GM10266 (cell line): ENCODE measurements around the gene MYMX.

Experiments
- DNase-seq: peaks from one replicate; pipeline ENCODE4 v3.0.0; 2012; ENCODE audit errors: extremely low spot score
- TF ChIP-seq, protein P1 (sequence below): IDR thresholded peaks from 2 replicates; pipeline ENCODE4 v1.5.1; 2012; ENCODE audit warnings: mild to moderate bottlenecking, low read depth; ENCODE audit not compliant: control insufficient read depth, insufficient read depth; ENCODE audit errors: missing control alignments

MYMX gene

DNA sequence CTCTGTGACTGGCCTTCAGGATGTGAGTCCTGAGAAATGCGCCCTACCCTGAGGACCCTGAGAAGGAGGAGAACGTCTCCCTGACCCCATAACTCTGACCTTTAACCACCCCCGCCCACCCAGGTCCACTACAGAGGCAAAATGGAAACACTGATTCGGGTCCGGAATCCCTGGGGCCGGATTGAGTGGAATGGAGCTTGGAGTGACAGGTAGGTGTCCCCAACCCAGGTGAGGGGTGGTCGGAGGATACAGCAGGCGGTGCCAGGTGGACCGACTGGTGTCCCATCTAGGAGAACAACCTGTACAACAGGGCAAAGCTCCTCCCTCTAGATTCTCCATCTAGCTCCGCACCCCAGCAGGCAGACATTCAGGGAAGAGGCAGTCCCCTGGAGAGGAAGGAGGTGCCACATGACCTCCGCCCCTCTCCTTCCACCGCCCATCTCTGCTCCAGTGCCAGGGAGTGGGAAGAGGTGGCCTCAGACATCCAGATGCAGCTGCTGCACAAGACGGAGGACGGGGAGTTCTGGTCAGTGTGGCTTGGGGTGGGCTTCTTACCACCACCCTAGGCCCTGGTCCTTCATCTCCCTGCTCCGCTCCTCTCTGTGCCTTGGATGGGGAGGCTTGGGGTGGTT is 40.5 kb upstream of the MYMX start:
- TF ChIP-seq, protein P1, sequence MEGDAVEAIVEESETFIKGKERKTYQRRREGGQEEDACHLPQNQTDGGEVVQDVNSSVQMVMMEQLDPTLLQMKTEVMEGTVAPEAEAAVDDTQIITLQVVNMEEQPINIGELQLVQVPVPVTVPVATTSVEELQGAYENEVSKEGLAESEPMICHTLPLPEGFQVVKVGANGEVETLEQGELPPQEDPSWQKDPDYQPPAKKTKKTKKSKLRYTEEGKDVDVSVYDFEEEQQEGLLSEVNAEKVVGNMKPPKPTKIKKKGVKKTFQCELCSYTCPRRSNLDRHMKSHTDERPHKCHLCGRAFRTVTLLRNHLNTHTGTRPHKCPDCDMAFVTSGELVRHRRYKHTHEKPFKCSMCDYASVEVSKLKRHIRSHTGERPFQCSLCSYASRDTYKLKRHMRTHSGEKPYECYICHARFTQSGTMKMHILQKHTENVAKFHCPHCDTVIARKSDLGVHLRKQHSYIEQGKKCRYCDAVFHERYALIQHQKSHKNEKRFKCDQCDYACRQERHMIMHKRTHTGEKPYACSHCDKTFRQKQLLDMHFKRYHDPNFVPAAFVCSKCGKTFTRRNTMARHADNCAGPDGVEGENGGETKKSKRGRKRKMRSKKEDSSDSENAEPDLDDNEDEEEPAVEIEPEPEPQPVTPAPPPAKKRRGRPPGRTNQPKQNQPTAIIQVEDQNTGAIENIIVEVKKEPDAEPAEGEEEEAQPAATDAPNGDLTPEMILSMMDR, result no peak
- no peak for DNase-seq

DNA sequence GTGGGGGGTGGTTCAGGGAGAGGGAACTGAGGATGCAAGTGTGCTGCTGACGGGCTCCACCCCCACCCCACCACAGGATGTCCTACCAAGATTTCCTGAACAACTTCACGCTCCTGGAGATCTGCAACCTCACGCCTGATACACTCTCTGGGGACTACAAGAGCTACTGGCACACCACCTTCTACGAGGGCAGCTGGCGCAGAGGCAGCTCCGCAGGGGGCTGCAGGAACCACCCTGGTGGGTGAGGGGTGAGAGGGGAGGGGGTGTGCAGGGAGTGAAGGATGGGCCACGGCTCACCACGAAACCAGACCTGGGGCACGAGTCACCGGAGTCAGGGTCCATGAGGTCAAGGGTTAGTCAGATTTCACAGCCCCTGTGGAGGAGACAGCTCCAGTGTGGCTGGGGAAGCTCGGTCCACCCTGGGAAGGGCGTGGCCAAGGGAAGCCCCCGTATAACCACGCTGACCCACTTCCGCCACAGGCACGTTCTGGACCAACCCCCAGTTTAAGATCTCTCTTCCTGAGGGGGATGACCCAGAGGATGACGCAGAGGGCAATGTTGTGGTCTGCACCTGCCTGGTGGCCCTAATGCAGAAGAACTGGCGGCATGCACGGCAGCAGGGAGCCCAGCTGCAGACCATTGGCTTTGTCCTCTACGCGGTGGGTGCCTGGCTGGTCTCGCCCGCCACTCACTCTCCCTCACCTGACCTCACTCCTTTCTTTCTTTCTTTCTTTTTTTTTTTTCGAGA is 39.8 kb upstream of the MYMX start:
- TF ChIP-seq, protein P1, result no peak
- DNase-seq, result peak; percentile 67

DNA sequence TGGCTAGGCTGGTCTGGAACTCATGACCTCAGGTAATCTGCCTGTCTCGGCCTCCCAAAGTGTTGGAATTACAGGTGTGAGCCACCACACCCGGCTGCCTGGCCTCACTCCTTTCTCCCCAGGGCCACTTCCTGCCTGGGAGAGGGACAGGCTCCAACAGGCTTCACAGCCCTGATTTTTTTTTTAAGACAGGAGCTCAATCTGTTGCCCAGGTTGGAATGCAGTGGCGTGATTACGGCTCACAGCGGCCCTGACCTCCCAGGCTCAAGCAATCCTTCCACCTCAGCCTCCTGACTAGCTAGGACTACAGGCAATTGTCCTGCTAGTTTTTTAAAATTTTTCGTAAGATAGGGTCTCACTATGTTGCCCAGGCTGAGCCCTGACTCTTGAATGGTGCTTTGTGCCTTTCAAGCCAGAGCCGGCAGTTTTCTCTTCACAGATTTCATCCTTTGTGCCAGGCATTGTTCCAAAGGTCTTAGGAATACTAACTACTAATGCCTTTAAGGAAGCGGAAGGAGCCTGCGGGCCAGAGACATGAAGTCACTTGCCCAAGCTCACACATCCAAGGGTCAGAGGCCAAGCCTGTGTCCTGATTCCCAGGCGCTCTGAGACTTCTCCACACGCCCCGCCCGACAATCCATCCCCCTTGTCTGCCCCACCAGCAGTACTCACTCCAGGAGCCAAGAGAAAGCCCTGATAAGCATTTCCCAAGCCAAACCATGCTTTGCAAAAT is 38.9 kb upstream of the MYMX start:
- TF ChIP-seq, protein P1, result no peak
- no peak for DNase-seq

- DNase-seq, result no peak
- TF ChIP-seq, protein P1, result no peak
Observed at GRCh38 chr6:44178424-44179071, 38.2 kb upstream of the MYMX start.

DNA sequence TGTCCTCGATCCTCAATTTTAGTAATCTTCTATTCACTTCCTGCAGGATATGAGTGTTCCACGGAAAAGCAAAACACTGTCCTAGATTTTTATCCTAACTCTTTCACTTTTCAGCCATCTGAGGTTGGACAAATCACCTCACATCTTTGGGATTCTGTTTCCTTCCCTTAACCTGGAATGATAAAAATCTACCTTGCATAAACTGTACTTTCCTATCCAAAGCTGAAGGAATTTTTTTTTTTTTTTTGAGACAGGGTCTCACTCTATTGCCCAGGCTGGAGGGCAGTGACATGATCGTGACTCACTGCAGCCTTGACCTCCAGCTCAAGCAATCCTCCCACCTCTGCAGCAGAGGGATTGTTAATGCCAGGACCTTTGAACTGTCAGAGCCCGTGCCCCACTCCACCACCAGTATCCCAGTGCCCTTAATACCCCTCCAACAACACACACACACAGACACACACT is 37.6 kb upstream of the MYMX start:
- DNase-seq, result no peak
- TF ChIP-seq, protein P1, result no peak

DNA sequence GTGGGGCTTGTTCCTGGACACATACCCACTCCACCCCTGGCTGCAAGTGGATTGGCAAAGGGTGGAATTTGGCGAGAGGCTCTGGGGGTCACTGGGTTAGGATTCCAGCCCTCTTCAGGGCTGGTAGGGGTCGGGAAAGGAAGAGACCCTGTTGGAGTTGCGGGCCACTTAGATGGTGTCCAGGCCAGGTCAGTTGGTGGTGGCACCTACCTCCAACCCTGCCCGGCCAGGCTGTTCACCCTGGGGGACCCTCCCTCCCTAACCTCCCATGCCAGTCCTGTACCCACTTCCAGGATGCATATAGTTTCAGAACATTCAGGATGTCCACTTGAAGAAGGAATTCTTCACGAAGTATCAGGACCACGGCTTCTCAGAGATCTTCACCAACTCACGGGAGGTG is 37.1 kb upstream of the MYMX start:
- DNase-seq, result no peak
- TF ChIP-seq, protein P1, result no peak
